ENCODE measurements around the gene PIP4P1. TPM values are rescaled to one million over a fixed set of nuclear protein-coding genes. Genes with fewer than 3 reads are reported as not detected.
A peak's percentile ranks its signal among the peaks of the same experiment; 100 is the strongest.

The PIP4P1 gene
- total and polyA plus RNA-seq, 10 of the 15 experiments (the other 5 are each of a cell fraction or from before 2014, with no cell fraction given): 19.1 to 47.4 (median 39.7) TPM

GRCh38 chr14:20498622-20499021 lies 37.4 kb upstream of the PIP4P1 start:
- POLR2A ChIA-PET: no interaction called here
- RAD21 ChIA-PET (ENCODE audit: unreplicated experiment): no interaction called here
- no peaks in the 10 kb centered on the region for H4K20me1 ChIP-seq (ENCODE audit: control insufficient read depth, insufficient read depth)
- in situ Hi-C loops (cut with MboI): no loop called here
- intact Hi-C loops (cut with micrococcal nuclease; ENCODE audit: unreplicated experiment): no loop called here
- no TSS peak for BruUV-seq (replicated peaks)
- DNase-seq (ENCODE audit: low read depth, low spot score) (no peak), ATAC-seq (no peak; the same call in 2 of the 3 replicates), FAIRE-seq (no peak)
- H3K9ac ChIP-seq (ENCODE audit: control insufficient read depth, insufficient read depth, low read length): no peak overlapping the region
- H3K4me2 ChIP-seq (ENCODE audit: control insufficient read depth, insufficient read depth): no peak overlapping the region
- no peaks in the 10 kb centered on the region for H3K79me2 ChIP-seq (ENCODE audit: control insufficient read depth, insufficient read depth, low read length)
- no peaks in the 10 kb centered on the region; the same call in 2 of the 3 replicates for H3K9me3 ChIP-seq (replicated peaks; ENCODE audit: control insufficient read depth, insufficient read depth, low read length)
- CTCF ChIA-PET: interaction anchor here (0.5 to 1.9 kb wide), 3 partner anchors 11 to 83 kb away, joined by 3 to 12 read pairs (median 5); no protein-coding TSS in a partner anchor
- H2AFZ ChIP-seq (ENCODE audit: control insufficient read depth, low read depth, low read length): no peak overlapping the region
- SMC1A ChIA-PET (ENCODE audit: uncharacterized antibody, unreplicated experiment): no interaction called here
- H3K4me3 ChIP-seq: 0 out of 2 replicates have a peak overlapping the region, but pooled peaks have one; percentile 3
- no peaks in the 10 kb centered on the region for H3K36me3 ChIP-seq (ENCODE audit: control insufficient read depth in 2 of 2, insufficient read depth in 2 of 2, low read length in 1 of 2)
- 39% methylated on average over 2 of the region's 2 CpGs for WGBS (ENCODE audit: insufficient coverage, insufficient replicate concordance, low lambda C conversion rate, missing lambda C conversion rate)
- H3K27ac ChIP-seq (ENCODE audit: control insufficient read depth, insufficient read depth): no peak overlapping the region
- no peaks in the 10 kb centered on the region for H3K27me3 ChIP-seq (replicated peaks in 1 of 2; ENCODE audit: control insufficient read depth in 2 of 2, insufficient read depth in 2 of 2, low read length in 1 of 2)
- peaks cover 7% of the 10 kb centered on the region for H3K4me1 ChIP-seq (ENCODE audit: control insufficient read depth, insufficient read depth, low read length)
- no peak for TF ChIP-seq ESRRA (IDR thresholded peaks at IDR 0.05; ENCODE audit: low read length)
- TF ChIP-seq RUNX3 (IDR thresholded peaks at IDR 0.05; ENCODE audit: low read length): peak; percentile 19; the same call in 1 of the 2 replicates
- no peak for TF ChIP-seq TCF7 (IDR thresholded peaks at IDR 0.05; ENCODE audit: borderline replicate concordance)
- no peak for TF ChIP-seq CTCF (IDR thresholded peaks at IDR 0.05 in 2 of 3, conservative IDR thresholded peaks at IDR 0.05 in 1 of 3; ENCODE audit: control insufficient read depth in 2 of 3, extremely low read depth in 1 of 3, insufficient read depth in 1 of 3, low read depth in 3 of 3, low read length in 3 of 3)
